Dermis microvascular lymphatic vessel endothelial cell (primary cell): ENCODE data around the gene RNF115. TPM values are rescaled to one million over a fixed set of nuclear protein-coding genes. Genes with fewer than 3 reads are reported as not detected.
"Not testable (repeated sequence)": the region's sequence is repeated elsewhere in the genome, so short reads cannot be mapped to it uniquely, and the experiment has no call there.

Experiments used
- DNase-seq, 2 donors: peaks; one replicate each; pipeline versions ENCODE4 v3.0.0 to v3.0.0-alpha.2; 2010; ENCODE audit warnings: low read depth in 2 of 2
- total RNA-seq: library from RNA; depleted of rRNA; stranded (reverse); fragments of >200 nt; gene quantifications from 2 replicates; pipeline ENCODE4 v1.2.1, GENCODE V29; 2014

RNF115 gene
- total RNA-seq, 1 donor from 2014 or later = 12.8 TPM

DNA sequence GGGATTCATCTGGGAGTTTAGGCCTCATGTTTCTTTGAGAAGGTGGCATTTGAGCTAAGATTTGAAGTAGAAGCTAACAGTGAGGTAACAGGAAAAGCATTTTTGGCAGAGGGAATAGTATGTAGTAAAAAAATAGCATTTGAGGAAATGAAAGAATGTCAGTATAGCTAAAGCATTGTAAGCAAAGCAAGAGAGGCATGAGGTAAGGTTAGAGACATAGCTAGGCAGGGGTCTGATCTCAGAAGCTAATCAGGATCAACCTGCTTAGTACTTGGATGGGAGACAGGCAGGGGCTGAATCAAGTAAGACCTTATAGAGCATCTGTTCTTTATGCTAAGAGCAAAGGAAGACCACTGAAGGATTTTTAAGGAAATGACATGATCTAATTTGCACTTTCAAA lies 4.1 kb upstream of the RNF115 start:
- peak; percentile 24 to 33 for DNase-seq

DNA sequence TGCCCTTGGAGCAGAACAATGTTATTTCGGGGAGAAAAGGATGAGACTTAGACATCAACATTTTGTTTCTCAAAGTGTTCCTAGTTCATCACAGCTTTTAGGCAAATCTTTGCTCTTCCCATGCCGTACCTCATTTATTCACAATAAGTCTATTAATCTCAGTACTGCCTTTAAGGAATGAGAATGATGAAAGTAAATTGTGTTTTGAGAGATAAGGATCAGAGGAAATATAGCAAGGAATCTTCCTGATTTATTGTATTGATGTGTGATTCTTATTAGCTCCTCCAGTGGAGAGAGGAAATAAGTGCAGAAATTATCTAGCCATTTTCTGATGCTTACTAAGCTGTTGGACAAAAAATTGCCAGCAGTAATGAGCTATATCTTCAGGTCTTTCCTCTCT lies 2.1 kb upstream of the RNF115 start:
- no peak for DNase-seq

DNA sequence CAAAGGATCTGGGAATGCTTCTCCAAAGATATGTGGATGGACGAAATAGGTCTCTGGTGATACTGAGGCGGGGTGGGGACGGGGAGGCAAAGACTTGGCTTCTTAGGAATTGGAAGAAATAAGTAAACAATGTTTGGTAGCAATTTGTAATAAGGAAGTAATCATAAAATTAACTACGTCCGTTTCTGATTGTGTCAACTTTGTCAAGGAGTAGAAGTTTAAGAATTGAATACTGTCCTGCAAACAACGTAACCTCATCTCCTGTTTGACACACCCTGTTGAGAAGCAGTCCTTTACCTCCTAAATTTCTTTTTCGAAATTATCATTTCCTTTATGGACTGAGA lies 576 bp upstream of the RNF115 start:
- peak in 1 of 2 donors; percentile 7 for DNase-seq

DNA sequence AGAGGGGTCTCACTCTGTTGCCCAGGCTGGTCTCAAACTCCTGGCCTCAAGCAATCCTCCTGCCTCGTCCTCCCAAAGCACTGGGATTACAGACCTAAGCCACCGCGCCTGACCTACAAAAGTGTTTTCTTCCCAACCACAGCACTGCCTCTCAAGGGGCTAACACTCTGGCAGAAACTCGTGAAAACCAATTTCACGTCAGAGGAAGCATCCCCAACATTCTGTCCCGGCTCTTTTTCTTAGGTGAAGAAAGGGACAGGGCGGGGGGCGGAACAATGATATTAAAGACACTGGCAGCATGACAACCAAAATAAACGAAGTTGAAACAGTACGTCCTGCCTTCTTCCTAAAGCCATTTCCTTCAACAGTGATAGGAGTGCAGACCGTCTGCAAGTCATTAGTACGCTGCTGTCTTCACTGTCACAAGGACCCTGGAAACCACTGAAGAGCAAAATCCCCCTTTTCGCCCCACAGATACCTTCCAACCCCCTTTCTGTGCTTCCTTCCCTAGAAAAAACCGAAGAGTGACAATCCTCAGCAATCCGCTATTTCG lies 1.0 kb downstream of the RNF115 start:
- DNase-seq = not testable (repeated sequence)

DNA sequence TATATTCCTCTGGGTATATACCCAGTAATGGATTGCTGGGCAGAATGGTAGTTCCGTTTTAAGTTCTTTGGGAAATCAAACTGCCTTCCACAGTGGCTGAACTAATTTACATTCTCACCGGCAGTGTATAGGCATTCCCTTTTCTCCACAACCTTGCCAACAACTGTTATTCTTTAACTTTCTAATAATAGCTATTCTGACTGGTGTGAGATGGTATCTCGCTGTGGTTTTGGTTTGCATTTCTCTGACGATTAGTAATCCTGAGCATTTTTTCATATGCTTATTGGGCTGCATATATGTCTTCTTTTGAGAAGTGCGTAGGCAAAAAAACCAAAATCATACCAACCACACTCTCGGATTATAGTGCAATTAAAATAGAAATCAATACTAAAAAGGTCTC lies 5.8 kb downstream of the RNF115 start:
- peak in 1 of 2 donors; percentile 36 for DNase-seq

DNA sequence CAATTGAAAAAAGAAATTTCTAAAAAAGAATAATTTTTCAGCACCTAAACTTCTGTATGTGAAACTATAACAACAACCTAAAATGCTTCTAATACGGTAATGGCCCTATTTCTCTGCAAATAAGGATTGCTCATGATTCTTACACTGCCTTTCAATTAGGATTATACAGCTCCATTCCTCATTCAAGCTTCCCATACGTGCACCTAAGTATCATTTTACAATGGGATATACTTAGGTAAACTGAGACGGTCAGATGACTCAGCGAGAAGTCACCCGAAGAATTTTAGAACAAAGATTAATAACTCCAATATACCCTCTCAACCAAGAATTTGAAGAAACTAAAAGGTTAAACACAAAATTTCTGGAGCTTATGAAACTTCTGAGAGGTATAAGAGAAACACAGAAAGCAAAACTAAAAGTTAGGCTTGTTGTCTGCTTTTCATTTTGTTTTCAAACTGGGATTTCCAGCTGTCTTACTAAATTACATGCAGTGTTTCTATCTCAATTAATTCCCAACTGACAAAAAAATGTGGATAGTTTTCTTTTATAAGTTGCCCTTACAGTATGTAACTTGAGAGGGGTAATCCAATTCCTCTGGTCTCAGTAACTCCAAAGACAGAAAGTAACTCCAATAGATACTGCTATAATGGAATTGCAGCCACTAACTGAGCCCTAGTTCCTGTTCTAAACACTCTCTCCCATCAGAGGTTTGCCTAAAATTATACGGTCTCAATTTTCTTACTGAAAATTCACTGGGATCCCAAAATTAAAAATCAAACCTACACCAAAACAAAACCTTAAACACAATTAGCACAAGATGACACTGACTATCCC lies 10.7 kb downstream of the RNF115 start:
- not testable (repeated sequence) for DNase-seq

DNA sequence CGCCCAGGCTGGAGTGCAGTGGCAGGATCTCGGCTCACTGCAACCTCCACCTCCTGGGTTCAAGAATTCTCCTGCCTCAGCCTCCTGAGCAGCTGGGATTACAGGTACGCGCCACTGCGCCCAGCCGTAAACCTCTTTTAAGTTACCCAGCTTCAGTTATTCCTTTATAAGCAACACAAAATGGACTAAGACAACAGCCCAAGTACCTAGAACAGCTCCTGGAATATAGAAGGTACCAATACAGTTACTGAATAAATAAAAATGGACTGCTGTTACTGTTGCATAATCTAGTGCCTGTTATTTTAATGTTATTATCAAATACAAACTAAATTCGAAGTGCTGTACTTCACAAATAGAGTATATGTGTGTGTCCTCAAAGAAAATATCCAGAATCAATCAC lies 17.1 kb downstream of the RNF115 start:
- DNase-seq = no peak

DNA sequence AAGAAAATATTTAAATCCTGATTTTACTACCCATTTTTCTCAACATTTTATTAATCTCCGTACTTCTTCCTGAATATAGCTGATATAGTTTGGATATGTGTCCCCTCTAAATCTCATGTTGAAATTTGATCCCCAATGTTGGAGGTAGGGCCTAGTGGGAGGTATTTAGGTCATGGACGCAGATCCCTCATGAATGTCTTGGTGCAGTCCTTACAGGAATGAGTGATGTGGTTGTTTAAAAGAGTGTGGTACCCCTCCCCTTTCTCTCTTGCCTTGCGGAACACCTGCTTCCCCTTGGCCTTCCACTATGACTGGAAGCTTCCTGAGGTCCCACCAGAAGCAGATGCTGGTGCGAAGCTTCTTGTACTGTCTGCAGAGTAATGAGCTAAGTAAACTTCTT lies 17.5 kb downstream of the RNF115 start:
- no peak for DNase-seq

DNA sequence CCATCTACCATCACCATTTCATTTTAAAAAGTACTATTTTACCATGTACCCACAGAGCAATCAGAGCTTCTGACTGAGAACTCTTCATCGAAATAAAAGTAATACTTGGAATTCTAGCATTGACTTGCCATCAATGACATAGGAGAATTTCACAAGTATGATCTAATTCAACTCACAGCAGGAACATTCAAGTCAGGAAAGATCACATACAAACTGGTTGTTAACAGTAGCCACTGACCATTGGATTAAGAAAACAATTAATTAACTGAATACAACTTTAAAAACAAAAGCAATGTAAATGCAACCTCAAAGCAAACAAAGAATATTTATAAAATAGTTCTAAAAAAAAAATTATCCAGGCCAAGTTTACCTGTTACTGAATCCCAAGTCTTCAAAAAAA lies 18.8 kb downstream of the RNF115 start:
- DNase-seq = no peak

DNA sequence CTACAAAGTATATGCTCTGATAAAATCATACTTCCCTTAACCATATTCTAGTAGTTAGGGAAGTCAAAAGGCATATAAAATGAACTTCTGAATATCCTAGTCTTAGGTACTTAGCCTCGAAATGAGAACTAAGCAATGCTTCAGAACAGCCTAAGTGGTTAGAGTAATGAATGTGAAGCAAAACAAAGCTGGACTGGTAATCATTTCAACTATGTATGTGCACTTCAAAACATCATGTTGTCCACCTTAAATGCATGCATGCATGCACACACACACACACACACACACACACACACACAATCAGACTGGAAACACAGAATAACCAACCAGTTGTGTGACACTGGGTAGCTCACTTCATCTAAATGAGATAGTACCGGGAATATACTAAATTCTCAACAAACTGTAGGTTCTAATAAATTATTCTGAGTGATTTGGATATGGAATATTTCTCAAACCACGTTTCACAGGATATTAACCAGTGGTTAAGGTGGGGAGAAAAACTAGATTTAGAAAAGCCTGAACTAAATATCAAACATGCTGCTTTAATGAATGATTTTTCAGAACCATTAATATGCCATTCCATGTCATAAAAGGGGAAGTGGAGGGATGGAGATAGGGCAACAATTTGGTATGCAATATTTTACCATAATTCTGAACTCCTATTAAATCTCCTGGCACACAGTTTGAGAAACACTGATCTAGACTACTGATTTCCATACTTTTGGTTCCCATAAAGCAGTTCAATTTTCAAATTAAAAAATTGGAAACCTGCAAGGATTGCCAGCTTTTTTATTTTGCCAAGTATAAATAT lies 19.5 kb downstream of the RNF115 start:
- no peak for DNase-seq

DNA sequence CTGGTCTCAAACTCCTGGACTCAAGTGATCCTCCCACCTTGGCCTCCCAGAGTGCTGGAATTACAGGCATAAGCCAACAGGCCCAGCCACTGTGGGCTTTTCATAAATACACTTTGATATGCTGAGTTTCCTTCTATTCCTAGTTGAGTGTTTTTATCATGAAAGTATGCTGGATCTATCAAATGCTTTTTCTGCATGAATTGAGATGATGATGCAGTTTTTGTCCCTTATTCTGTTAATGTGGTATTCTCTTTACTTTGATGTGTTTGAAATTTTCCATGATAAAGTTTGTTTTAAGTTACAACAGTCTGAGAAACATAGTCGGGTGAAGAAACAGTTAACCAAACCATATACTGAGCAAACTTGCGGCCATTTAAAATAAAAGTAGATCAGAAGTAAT lies 24.1 kb downstream of the RNF115 start:
- no peak for DNase-seq

DNA sequence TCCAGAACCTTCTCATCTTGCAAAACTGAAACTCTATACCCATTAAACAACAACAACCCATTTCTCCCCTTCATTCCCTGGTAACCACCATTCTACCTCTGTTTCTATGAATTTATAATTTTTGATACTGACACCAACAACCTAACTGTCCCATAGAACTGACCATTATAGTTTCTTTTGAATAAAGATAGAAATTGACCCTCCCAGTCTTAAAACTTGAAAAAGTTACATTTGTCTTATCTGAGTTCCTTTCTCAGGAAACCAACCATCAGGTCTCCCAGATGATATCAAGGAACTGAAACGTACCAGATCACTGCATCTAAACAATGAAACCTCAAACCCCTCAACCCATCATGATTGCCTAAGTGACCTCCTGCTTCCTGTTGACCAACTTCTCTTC lies 27.1 kb downstream of the RNF115 start:
- no peak for DNase-seq

DNA sequence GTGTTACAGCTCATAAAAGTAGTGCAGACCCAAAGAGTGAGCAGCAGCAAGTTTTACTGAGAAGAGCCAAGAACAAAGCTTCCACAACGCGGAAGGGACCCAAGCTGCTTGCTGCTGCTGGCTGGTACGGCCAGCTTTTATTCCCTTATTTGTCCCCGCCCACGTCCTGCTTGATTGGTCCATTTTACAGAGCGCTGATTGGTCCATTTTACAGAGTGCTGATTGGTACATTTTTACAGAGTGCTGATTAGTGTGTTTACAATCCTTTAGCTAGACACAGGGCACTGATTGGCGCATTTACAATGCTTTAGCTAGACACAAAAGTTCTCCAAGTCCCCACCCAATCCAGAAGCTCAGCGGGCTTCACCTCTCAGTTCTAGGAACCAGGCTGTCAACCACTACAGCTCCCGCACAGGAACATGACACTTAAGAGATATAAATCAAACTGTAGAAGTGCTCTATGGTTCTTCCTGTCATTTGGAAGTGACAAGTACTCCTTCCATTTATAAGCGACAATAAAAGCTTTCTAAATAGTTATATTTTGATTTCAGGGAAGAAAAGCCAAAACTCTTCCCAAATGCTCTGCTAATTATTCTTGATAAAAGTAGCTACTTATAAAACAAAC lies 28.5 kb downstream of the RNF115 start:
- no peak for DNase-seq

DNA sequence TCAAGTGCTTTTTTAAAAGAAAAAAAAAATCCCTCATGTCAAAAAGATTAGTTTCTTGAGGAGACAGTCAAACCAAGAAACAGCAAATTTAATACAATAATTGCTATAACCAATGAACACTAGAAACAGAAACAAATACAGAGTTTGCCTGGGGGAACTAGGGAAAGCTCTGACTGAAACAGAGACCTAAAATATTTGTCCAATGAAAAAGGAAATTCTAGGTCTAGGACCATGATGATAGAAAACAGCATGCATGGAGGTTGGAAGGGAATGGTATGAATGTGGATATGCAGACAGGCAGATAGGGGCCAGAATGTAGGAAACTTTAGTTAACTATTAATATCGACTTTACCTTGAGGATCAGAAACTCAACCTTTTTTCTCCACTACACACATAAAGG lies 31.4 kb downstream of the RNF115 start:
- DNase-seq = no peak

DNA sequence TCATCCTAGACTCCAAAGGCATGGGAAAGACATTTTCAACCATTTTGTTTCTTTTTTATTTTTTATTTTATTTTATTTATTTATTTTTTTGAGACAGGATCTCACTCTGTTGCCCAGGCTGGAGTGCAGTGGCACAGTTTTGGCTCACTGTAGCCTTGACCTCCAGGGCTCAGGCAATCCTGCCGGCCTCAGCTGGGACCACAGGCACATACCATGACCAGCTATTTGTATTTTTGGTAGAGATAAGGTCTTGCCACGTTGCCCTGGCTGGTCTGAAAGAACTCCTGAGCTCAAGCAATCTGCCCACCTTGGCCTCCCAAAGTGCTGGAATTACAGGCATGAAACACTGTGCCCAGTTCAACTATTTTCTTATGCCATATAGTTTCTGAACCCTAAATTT lies 32.0 kb downstream of the RNF115 start:
- DNase-seq = not testable (repeated sequence)

DNA sequence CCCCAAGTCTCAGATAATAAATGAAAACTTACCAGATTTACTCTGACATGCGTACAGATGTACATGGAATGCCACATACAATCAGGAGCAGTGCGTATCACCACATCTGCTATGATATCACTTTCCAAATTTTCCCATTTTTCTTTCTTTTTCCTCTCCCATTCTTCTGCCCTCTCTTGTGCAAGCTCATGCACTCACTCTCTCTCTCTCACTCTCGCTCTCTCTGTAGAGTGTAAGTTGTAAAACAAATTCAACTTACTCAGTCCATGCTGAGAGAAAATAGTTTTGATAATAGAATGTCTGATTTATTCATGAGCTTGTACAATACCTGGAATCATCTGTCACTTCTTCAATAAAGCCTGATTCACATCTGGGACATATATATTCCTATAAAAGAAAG lies 35.3 kb downstream of the RNF115 start:
- no peak for DNase-seq

DNA sequence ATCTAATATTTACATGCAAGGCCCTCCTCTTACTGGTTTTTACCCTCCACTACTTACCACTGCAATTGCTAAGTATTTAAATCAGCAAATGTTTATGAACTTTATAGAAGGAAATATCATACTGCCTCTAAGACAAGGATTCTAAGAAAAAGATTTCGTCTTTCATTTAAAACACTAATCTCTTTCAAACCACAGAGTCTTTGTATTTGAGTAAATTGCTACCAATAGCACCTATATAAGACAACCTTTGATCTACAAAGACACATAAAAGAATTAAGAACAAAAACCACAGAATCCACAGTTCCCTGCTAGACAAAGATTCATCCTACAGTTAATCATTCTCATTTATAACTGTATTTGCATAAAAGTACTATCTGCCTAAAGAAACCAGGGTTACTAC lies 37.6 kb downstream of the RNF115 start:
- DNase-seq = no peak

DNA sequence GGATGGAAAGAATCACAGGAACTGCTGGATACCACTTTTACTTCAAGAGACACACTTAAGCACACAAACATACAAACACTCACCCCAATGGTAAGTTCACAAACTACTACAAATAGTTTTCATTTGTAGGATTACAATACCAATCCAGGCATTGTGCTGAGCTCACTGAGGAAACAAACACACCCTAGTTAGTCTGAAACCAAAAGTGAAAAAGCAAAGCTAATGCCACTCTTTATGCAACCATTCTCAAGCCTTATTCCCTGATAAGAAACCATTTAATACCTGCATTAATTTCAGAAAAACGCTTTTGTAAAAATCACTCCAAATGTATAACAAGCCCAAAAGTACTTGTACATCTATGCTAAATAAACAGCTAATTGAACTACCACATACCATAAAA lies 38.3 kb downstream of the RNF115 start:
- DNase-seq = peak; percentile 29 to 57

DNA sequence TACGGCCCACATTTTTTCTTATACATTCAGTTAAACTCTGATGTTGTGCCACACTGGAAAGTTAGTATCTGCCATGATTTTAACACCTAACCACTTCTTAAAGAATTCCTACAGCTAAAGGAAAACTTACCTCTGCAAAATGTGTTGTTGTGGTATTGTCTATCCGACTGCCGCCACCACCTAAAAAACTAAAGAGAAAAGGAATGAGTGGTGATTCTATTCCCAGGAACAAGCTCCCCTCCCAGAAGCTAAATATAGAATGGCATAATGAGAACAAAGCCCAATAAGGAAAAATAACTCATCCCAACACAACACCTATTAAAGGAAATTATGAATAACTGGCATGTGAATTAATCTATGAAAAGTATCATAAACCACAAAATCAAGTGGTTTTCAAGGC lies 39.5 kb downstream of the RNF115 start:
- peak; percentile 25 to 39 for DNase-seq

DNA sequence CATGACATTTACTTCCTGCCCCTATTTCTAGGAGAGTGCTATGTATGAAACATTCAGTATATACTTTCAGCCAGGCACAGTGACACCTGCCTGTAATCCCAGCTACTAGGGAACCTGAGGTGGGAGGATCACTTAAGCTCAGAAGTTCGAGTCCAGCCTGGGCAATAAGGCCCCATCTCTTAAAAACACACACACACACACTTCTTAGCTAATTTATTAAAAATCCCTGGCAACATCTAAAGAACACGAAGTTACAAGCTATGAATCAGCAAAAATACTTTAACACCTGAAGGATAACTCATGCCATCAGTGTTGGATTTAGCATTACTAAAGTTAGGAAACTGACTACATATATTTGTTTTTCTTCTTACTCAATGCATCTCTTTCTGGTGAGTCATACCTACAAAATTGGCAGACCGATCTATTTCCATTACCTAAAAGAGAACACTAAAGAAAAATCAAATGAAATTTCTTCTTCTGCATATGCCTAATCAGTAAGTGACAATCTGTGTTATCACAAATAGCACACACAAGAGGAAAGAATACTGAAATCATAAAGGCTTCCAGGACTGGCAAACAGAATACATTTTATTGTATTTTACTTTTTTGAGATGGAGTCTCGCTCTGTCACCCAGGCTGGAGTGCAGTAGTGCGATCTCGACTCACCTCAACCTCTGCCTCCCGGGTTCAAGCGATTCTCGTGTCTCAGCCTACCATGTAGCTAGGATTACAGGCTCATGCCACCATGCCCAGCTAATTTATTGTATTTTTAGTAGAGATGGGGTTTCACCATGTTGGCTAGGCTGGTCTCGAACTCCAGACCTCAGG lies 41.4 kb downstream of the RNF115 start:
- peak; percentile 88 to 91 for DNase-seq

DNA sequence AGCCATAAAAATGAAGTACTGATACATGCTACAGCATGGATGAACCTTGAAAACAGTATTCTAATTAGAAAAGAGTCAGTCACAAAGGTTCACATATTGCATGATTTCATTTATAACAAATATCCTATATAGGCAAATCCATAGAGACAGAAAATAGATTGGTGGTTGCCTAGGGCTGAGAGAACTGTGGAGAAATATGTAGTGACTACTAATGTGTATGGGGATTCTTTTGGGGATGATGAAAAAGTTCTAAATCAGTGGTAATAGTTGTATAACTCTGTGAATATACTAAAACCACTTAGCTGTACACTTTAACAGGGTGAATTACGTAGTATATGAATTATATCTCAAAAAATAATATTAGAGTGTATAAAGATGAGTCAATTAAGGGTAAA lies 45.8 kb downstream of the RNF115 start:
- no peak for DNase-seq
